ENCODE data around the gene PIP4K2C.
"Not testable (repeated sequence)": the region's sequence is repeated elsewhere in the genome, so short reads cannot be mapped to it uniquely, and the experiment has no call there.

Gene PIP4K2C

DNA sequence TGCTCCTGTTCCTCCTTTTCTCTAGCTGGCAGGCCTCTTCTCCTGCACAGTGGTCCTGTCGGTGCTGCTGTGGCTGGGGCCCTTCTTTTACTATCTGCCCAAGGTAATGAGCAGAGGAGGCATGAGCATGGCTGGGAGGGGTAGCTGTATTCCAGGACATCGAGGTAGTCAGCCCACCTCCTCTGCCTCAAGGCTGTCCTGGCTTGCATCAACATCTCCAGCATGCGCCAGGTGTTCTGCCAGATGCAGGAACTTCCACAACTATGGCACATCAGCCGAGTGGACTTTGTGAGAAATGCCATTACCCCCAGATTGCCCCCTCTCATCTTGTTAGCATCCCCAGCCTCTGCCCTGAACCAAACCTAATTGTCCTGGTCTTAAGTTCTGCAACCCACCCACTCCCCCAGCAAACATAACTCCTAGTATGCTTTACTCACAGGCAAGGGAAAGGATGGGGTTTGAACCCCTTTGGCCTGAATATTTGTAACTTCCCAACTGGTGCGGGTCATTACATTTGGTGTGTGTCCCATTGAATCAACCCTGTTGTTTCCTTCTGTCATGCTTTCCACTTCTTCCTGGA is 32.9 kb downstream of the PIP4K2C start:
- no peak for DNase-seq

DNA sequence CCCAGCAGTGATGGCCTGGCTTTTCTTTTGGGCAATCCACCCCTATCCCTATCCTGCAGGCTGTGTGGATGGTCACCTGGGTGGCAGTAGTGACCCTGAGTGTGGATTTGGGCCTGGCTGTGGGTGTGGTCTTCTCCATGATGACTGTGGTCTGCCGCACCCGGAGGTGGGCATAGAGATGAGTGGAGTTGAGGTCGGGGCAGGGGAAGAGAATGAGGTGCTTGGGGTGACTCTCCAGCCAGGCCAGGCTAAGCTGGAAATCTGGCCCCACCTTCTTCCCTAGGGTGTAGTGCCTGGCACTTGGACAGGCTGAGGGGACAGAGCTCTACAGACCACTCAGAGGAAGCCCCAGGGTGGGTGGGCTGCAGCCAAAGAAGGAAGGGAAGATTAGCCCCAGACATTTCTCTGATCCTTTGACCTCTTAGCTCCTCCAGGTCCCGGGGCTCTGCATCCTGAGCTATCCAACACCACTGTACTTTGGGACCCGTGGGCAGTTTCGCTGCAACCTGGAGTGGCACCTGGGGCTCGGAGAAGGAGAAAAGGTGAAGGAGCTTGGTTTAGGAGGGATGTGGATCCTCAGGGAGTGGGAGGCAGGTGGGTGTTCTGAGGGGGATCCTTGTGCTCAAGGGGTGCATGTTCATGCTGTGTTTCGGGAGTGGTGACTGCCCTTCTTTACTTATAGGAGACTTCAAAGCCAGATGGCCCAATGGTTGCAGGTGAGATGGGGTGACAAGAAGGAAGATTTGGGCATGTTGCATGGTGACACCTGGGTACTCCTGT is 33.6 kb downstream of the PIP4K2C start:
- DNase-seq = no peak

DNA sequence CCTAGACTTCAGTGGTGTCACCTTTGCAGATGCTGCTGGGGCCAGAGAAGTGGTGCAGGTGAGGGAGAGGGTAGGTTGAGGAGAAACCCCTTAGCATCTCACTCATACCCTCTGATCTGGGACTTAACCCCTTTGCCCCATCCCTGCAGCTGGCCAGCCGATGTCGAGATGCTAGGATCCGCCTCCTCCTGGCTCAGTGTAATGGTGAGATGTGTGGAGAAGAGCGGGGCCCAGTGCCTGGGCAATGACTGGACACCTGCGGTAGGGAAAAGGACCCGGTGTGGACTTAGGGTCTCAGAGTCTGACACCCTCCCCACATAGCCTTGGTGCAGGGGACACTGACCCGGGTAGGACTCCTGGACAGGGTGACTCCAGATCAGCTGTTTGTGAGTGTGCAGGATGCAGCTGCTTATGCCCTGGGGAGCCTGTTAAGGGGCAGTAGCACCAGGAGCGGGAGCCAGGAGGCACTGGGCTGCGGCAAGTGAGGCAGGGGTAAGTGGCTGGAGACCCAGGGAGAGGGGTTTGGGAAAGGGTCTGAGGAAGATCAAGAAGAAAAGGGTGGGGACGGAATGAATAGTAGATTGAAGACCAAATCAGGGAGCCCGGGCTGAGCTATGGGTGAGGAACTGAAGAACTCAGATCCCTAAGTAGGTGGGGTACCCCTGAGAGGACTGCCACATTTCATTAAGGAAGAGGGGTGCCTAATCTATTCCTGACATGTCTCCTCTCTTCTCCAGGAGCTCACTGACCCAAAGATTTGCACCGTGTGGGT is 34.5 kb downstream of the PIP4K2C start:
- no peak for DNase-seq

DNA sequence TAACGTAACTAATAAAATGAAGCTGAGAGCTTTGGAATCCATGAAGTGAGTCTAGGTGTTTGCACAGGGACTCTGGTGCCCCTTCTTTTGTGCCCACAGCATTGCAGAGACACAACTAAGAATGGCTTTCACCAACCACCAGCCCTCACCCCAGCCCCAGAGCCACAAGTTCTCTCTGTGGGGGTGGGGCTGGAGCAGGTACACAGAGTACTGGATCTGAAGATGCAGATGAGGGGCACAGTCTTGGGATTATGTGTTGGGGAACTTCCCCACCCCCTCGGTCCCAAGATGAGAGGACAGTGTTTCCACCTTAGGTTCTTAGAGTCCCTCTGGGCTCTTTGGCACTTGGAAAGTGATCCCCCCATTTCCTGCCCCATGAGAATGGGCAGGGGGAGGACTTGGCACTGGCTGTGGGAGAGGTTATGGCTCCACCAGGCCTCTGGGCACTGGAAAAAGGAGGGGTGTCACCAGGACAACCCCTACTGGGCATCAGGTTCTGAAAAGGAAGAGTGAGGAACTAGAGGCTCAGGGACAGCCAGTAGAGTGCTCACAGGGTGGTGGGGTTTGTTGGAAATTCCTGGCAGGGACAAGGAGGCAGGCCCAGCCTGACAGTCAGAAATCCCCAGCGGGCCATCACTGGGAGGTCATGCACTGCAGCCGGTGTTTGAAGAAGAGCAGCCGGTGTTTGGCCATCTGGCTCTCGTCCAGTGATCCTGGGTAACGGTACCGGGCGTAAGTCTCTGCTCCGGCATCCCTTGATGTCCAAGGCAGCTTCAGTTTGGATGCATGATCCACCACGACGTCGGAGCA is 35.3 kb downstream of the PIP4K2C start:
- DNase-seq = no peak

DNA sequence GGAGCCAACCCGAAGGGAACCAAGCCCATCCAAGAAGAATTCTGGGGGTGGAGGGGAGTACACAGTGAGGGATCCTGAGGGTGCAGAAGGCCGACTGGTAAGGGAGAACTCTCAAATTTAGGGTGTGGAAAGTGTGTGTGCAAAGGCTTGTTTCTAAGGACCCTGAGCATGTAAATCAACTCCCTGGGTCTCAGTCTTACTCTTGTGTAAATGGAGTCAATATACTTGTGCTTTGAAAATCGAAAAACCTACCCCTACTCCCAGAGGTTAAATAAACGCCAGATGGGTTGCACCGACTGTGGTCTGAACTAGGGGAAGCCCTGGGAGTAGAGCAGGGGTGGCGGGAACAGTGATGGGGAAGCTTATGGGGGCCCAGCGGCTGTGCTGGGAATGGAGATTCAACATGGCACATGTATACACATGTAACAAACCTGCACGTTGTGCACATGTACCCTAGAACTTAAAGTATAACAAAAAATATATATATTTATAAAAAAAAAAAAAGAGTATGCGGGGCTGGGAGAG is 36.0 kb downstream of the PIP4K2C start:
- no peak for DNase-seq

DNA sequence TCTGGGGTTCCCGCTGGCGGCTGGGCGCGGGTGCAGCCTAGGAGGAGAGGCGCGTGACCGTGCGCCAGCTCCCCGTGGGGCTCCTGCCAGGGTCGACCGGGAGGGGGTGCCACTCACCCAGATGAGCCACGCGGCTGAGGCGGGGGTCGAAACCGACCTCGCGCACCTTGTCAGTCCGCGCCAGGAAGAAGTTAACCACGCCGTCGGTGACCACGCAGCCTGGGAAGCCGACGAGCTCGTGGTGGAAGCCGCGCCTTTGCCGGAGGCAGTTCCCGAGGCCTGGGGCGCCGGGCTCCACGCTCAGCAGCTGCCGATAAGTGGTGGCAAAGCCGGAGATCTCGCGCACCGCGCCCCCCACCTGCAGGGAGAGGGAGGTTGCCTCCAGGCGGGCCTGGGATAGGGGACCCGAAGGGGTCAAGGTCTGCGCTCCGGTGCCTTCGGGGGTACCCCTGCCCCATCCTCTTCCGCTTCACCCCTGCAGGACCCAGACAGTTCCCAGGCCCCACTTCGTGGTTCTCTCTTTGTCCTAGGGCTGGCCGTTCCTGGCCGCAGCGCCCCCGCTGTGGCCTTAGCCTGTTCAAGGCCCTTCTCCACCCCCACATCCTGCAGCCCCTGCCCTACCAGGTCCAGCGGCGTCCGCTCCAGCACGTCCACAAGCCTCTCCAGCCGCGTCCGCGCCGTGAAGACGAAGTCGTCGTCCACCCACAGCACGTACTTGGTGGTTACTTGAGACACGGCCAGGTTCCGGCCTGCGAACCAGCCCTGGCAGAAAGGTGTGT is 36.7 kb downstream of the PIP4K2C start:
- DNase-seq = no peak

DNA sequence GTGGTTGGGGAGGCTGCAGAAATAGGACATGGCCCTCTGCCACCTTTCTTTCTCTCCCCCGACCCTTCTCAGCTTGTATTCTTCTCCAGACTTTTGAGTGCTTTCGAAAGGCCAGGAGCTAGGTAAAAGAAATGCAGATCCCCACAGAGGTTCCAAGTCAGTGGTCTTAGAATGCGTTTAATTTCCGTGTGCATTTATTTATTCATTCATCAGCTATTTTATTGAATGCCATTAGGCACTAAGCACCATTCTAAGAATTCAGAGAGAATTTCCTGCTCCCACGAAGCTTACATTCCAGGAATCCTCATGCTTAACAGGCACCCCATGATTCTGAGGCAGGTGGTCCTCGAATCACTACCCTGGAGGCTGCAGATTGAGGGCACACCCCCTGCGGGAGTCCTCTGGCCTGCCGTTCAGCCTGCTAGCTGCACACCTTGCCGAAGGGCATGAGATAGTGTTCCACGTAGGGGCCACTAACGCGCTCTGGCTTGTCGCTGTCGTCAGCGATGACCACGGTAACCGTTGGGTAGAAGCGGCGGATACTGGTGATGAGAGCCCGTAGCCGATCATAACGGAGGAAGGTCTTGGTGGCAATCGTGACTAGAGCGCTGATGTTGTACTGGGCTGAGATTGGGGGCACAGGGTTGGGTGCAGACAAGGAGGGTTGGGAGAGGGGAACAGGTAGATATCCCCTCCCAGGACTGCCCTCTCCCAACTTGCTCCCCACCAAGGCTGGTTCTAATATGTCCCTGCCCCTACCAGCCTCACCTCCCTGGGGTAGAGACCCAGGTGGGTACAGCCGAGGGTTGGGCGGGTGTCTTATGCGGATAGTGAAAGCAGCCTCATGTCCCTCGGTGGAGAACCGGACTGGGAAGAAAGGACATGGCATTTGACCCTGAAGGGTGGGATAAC is 37.5 kb downstream of the PIP4K2C start:
- DNase-seq = no peak

DNA sequence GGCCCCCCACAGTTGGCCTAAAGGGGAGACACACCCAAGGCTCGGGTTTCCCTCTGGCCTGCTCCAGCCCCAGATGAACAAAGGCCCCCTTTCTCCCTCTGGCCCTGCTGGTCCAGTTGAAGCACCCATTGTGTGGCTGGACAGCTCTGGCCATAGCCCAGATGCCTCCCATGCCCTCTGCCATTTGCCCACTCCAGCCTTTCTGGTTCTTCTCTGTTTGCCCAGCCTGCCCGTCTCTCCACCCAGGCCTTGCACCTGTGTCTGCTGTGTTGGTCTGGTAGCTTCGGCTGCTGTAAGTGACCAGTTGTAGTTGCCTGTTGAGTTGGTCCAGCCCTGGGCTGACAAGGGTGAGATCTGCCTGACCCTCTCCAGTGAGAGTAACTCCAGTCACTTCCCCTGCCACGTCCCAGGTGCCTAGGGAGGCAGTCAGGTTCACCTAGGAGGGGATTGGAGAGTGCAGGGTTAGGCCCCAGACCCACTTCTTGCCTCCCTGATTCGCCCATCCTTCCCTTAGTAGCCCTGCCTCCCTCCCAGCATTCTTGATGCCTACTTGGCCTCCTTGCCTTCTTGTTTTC is 39.0 kb downstream of the PIP4K2C start:
- DNase-seq = no peak

DNA sequence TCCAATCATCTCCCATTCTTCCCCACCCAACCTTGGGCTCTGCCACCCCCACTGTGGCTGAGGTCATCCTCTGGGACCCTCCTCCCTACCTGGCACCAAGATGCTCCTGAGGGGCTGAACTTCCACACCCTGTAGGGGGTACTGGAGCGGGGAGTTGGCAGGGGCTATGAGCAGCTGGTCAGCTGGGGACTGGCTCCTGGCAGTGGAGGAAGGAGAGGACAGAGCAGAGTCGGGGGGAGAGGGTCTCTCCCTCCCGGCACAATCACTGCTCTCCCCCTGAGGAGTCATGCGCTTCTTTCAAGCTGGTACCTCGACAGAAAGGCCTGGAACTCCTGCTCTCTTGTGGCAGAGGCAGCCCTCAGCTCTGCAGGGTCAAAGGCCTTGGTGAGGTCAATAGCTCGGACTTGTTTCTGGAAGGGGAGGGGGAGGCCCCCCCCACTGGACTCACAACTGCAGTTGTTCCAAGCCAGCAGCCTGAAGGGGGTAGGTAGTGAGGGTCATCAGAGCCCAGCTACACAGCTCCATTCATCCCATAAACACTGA is 40.0 kb downstream of the PIP4K2C start:
- no peak for DNase-seq

DNA sequence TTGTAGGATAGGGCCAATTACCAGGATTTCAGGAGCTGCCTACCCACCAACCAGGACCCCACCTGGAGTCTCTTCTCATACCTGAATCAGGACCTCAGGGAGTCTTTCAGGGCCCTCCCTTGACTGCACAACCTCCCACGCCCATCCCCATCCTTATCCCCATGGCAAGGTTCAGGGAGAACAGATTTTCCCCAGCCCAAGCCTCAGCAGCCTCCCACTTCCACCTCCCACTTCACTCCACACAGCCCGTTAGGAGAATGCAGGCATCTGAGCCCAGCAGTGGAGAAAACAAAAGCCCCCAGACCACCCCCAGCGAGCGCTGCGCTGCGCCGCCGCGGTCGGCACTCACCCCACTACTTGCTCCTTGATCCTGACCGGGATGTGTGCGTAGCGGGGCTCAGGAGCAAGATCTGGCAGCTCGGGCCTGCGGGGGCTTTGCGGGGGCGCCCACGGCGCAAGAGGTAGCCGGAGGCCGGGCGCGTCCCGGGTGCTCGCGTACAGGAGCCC is 40.6 kb downstream of the PIP4K2C start:
- DNase-seq = no peak

DNA sequence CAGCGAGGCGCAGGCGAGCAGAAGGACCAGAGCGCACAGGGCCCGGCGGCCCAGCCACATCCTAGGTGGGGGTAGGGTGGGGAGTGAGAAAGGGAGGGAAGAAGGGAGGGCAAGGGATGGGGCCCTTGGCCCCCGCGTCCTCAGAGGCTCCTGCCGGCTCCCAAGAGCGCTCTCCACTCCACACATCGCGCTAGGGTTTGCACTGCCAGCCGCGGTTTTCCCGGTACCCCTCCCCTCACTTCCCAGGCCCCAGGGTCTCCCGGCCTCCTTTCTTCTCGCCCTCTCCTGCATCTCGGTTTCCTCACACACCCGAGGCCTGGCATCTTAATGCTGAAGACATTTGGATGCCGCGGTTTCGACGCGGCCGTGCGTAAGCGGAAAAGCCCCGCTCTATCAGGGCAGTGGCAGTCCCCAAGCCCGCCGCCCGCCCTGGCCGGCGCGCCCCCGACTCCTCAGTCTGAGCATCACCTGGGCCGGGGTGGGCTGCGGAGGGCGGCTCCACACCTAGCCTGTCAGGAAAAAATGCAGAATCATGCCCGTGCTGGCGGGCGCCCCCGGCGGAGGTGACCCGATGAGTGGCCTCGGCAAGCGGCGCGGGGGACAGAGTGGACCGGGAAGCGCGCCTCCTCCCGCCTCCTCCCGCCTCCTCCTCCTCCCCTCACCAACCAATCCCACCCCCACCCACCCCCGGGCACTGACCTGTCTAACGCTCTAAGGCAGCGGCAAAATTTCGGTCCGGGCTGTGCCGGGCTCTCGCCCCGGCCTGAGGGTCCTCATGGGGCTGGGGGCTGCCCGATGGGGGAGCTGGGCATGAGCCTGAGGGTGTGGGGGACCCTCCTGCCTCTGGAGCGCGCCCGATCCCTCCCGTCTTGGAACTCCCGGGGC is 41.3 kb downstream of the PIP4K2C start:
- DNase-seq = peak; percentile 17

DNA sequence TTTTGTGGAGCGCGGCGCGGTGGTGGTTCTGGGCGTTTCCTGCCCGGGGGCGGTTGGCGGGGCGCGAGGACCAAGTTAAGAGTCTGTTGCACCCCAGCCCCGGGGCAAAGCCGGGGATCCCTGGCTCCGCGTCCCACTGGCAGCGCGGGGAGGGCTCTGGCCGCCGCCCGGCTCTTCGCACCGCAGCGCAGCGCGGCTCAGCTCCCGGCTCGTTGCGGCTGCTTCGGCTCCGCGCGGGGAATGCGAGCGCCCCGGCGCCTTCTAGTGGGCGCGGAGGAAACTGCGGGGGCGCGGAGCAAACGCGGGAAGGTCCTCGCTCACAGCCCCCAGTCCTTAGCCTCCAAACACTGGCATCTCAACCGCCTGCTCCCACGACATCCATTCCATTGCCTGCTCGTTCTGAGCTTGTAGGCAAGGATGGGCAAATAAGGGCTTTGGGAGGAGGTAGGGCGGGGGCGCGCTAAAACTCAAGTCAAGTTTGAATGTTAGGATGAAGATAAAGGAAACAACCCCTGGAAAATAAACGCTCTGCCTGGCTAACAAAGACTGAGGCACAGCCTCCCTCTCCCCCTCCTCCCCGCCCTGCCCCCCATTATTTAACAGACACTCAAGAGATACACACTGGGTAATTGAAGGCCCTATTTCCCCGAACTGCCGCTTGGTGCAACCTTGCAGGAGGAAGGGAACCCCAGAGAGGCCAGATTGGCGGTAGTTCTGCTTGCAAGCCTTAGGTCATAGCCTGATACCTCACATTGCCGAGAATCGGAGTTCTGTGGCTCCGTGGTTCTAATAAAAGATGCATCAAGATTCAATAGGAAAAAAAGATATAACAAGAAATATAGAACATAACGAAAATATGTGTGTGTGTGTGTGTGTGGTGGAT is 42.2 kb downstream of the PIP4K2C start, which contains the start of gene B4GALNT1:
B4GALNT1 (minus strand) TSS at position 244 of the 883 bp plus-strand sequence. CDS start 1,069 bp downstream, outside the sequence.
- peak; percentile 69 for DNase-seq

DNA sequence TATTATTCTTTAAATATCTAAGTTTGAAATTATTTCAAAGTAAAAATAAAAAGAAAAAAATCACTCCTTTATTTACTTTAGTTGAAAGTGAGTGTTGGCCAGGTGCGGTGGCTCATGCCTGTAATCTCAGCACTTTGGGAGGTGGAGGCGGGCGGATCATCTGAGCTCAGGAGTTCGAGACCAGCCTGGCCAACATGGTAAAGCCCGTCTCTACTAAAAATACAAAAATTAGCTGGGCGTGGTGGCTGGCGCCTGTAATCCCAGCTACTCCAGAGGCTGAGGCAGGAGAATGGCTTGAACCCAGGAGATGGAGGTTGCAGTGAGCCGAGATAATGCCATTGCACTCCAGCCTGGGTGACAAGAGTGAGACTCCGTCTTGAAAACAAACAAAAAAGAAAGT is 45.7 kb downstream of the PIP4K2C start:
- DNase-seq = not testable (repeated sequence)

DNA sequence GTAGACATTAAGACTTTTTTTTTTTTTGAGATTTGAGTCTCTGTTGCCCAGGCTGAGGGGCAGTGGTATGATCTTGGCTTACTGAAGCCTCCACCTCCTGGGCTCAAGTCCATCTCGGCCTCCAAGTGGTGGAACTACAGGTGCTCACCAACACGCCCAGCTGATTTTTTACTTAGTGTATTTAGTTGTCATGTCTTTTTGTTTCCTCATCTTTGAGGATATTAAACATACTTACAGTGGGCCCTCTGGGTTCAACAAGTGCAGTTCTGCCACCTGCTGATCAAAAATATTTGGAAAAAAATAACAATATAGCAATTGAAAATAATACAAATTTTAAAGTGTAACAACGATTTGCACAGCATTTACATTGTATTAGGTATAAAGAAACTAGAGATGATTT is 46.4 kb downstream of the PIP4K2C start:
- DNase-seq = no peak

DNA sequence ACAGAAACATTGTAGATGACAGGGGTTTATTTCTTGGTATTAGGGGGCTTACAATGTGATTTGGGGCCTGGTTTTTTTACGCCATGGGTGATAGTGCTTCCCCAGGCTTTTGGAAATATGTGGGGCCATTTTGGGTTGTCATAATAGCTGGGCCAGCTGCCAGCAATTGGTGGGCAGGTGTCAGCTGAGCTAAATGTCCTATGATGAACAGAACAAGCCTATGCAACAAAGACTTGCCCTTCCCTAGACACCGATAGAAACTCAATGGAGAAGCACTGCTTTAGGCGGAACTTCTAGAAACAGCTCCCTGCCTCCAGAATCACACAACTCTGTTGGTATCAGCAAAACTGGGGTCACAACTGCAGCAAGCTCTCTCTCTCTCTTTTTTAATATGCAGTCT is 47.1 kb downstream of the PIP4K2C start:
- DNase-seq = no peak

DNA sequence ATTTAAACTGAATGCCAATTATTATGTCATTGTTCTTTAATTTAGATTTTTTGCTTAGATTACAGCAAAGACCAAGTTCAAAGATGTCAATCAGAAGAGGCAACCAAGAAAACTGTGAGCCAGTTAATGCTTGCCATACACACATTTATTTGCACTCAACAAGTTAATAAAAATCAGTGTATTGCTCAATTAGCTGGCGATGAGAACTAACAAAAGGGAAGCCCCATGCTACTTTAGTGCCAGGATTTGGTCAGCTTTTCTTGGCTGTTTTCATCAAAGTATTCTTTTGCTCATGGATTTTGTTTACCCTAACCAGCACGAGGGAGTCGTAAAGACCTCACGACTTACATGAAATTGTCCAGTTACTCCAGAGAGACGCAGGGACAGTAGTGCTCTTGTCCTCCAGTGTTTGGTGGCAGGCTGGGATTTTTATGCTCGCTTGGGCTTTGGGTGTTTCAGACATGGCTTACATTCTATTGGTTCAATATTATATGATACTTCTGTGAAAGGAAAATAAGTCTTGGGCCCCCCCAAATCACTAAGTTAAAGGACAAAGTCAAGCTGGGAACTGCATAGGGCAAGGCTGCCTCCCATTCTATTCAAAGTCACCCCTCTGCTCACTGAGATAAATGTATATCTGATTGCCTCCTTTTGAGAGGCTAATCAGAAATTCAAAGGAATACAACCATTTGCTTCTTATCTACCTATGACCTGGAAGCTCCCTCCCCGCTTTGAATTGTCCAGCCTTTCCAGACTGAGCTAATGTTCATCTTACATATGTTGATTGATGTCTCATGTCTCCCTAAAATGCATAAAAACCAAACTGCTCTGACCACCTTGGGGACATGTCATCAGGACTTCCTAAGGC is 49.4 kb downstream of the PIP4K2C start:
- no peak for DNase-seq
